GM18519 (cell line): ENCODE results near the gene NUTM1.
"Not testable (repeated sequence)": the region's sequence is repeated elsewhere in the genome, so short reads cannot be mapped to it uniquely, and the experiment has no call there.

ENCODE experiments used
- ATAC-seq: cut with Tn5 transposase; IDR thresholded peaks from one replicate; pipeline ENCODE4 v1.9.1; 2021; ENCODE audit warnings: mild to moderate bottlenecking, moderate library complexity; ENCODE audit not compliant: unreplicated experiment, low FRiP score

NUTM1 gene

DNA sequence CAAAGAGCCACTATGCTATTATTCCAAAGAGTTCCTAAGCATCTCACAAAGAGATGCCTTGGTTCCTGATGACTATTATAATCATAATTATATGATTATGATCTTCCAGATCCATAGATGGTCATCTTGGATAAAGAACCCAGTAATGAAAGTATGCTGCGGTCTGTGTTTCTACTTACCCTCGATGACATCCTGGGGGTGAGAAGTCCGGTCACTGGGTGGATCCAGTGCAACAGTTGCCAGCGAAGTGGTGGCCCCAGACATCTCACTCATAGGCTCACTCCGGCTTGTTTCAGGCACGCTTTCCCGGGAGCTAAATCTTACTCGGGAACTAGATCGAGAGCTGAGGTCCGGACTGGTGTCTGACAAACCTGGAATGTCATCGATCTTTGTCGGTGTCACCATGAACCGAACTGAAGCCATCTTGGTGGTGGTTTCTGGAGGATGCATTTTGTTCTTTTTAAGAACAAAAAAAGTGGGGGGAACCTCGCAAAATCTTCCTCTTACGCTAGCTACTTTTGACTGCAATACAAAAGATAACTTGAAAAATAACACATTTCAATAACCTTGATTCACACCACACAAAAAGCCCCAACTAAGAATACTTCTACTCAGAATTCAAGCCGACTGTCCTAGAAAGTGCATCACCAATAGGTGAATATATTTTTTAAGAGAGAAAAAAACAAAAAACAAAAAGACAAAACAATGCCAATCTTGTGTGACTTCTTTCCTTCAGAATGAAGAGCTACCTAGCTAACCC lies 6.7 kb upstream of the NUTM1 start:
- ATAC-seq: no peak

DNA sequence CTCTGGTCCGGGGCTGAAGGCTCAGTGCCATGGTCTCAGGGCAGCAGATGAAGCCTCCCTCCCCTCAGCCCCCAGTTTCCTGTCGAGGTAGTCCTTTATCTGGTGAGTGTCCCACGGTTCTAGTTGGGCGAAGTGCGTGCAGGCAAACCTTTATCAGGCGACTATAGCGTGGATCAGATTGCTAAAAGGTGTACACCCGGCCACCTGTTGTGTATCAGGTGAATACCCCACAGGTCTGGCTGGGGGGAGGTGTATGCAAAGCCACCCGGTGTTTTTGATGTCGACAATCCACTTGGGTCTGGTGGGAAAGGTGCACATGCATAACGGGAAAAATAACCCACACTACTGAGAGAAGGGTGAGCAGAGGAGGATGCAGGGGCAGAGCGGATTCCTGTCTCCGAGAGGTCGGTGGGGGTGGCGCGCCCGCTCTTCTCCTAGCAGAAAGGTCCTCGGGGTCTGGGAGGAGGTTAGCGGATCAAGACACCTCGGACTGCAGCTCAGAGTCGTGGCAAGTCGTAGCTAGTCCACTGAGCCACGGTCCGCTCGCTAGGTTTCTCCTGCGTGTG lies 6.0 kb upstream of the NUTM1 start:
- ATAC-seq: no peak

DNA sequence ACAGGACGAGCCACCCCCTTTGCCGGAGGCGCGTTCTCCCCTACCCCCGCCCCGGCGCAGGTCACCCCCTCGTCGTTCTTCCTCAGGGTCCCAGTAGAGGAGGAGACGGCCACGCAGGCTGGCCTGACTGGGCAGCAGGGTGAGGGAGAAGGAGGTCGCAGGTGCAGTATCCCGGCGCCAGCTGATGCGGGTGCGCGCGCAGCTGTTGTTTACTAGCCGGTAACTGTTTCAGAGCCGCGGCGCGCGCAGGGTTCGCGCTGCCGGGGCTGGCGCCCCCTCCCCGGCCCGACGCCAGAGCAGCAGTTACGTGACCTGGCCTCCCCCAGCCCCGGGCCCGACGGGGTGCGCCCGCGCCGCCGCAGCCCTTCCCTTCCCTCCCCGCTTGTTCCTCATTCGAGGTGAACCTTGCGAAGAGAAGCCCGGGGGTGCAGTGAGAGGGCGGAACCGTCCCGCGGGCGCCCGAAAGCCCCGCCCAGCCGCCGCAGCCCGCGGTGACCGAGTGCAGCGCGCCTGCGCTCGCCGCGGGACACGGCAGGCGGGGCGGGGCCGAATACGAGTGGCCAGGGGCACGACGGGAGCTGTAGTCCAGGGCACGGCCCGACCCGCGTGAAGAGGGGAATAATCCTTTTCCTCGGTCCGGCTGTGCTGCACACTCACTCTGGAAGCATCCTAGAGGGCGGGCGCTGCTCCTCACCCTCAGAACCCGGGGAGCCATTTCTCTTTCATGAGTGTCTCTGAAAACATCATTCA lies 5.4 kb upstream of the NUTM1 start, which contains the start of gene SLC12A6:
Gene SLC12A6, minus strand, starts transcription at position 225 of the 750 bp plus-strand sequence. CDS start 1,101 bp downstream, outside the sequence.
- peak; percentile 38 for ATAC-seq

DNA sequence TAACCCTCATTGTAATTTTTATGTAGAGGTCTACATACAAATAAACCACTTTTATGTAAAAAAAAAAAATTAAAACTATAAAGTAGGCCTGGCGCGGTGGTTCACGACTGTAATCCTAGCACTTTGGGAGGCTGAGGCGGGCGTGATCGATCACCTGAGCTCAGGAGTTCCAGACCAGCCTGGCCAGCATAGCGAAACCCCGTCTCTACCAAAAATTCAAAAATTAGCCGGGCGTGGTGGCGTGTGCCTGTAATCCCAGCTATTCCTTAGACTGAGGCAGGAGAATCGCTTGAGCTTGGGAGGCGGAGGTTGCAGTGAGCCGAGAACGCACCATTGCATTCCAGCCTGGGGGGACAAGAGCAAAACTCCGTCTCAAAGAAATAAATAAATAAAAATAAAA lies 4.8 kb upstream of the NUTM1 start:
- no peak for ATAC-seq

DNA sequence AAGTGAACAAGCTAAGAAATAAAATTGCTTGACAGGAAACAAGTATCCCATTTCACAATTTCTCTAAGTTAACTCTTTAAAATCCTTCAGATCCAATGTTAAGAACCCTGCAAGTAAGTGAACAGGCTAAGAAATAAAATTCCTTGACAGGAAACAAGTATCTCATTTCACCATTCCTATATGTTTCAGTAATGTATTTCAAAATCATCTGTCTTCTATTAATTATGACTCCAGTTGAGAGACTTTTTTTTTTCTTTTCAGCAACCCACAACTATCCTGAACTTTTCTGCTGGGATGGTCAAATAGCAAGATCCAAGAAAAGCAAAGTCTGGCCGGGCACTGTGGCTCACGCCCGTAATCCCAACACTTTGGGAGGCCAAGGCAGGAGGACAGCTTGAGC lies 3.2 kb upstream of the NUTM1 start:
- no peak for ATAC-seq

DNA sequence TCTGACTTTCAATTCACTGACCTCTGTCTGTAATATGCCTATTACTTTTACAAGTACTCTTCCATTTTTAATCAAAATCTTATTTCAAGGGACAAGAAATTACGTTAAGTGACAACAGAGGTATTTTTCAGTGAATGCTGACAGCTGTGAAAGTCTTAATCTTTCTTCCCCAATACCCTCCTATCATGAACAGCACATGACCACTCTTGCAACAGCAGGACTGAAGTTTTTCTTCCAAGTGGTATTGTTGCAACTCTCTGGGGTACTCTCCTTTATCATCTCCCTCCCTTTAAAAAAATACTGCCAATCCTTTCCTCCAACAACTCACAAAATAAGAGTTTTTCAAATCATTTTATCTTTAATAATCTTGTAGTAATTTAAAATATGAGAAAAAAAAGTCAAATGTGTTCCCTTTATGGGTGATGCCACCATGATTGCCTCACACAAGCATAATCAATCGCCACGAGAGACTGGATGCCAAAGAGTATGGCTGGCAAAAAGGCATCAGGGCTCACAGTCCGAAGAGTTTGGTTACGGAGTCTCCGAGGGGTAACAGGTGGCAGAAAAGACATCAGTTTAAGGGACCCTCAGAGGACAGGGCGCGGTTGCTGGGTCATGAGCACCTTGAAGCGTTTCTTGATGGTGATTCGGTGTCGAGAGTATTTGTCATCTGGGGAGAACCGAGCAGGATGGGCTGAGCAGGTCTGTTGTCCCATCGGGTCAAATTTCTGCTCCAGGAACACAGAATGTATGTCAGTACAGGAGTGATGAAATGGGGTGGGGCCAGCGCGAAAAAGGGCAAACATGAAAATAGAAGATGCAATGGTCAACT lies 1.5 kb upstream of the NUTM1 start:
- ATAC-seq: no peak

DNA sequence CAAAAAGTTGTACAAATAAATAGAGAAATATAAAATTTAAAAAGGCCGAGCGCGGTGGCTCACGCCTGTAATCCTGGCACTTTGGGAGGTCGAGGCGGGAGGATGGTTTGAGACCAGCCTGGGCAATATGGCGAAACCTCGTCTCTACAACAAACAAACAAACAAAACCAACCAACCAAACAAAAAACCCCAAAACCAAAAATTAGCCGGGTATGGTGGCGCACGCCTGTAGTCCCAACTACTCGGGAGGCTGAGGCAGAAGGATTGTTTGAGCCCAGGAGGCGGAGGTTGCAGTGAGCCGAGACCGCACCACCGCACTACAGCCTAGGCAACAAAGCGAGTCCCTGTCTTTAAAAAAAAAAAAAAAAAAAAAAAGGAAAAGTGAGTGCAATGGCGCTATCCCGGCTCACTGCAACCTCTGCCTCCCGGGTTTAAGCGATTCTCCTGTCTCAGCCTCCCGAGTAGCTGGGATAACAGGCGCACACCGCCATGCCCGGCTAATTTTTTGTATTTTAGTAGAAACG lies 840 bp upstream of the NUTM1 start:
- ATAC-seq: not testable (repeated sequence)

DNA sequence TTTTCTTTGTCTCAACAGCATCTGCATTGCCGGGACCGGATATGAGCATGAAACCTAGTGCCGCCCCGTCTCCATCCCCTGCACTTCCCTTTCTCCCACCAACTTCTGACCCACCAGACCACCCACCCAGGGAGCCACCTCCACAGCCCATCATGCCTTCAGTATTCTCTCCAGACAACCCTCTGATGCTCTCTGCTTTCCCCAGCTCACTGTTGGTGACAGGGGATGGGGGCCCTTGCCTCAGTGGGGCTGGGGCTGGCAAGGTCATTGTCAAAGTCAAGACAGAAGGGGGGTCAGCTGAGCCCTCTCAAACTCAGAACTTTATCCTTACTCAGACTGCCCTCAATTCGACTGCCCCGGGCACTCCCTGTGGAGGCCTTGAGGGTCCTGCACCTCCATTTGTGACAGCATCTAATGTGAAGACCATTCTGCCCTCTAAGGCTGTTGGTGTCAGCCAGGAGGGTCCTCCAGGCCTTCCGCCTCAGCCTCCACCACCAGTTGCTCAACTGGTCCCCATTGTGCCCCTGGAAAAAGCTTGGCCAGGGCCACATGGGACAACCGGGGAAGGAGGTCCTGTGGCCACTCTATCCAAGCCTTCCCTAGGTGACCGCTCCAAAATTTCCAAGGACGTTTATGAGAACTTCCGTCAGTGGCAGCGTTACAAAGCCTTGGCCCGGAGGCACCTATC lies 5.0 kb downstream of the NUTM1 start:
- ATAC-seq: no peak

DNA sequence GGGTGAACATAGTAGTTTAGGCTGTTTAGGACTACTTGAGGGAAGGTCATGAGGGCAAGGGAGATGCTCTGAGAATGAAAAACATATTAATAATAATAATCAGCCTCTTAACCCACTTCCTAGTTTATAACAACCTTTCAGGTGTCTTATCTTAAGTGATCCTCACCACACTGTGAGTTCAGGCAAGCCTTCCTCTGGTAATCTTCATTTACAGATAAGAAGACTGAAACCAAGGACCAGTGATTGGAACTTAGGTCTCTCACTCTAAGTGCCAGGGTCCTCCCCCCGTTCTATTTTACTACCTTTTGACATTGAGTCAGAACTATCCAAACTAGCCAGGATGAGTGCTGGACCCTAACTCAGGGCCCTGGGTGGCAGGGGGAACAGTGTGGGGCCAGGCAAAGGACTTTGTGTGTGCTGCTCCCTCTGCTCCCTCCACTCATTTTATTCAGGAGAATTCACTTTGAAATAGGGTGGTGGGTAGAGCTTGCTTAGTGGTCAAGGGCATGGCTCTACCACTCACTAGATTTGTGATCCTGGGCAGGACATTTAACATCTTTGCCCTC lies 5.7 kb downstream of the NUTM1 start:
- no peak for ATAC-seq

DNA sequence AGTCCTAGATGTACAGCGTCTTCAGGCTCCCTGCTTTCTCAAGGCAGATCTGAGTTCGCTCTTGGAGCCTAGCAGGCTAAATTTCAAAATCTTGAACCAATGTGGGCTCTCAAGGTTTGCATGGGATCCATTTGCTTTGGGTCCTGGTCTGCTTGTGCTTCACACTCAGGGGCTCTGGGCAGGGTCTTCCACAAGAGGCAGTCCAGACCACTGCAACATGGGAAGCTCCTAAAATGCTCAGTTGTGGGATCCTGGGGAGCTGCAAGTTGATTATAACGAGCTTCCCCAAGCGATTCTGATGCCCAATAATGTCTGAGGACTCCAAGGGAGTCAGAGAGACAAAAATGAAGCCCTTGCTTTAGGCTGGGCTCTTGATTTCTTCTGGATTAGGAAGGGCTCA lies 6.7 kb downstream of the NUTM1 start:
- ATAC-seq: no peak

DNA sequence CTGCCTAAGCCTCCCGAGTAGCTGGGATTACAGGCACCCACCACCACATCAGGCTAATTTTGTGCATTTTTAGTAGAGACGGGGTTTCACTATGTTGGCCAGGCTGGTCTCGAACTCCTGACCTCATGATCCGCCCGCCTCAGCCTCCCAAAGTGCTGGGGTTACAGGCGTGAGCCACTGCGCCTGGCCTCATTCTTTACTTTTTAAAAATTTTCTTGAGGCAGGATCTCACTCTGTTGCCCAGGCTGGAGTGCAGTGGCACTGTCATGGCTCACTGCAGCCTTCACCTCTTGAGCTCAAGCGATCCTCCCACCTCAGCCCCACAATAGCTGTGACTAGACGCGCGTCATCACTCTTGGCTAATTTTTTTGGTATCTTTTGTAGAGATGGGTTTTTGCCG lies 9.9 kb downstream of the NUTM1 start:
- ATAC-seq: not testable (repeated sequence)

DNA sequence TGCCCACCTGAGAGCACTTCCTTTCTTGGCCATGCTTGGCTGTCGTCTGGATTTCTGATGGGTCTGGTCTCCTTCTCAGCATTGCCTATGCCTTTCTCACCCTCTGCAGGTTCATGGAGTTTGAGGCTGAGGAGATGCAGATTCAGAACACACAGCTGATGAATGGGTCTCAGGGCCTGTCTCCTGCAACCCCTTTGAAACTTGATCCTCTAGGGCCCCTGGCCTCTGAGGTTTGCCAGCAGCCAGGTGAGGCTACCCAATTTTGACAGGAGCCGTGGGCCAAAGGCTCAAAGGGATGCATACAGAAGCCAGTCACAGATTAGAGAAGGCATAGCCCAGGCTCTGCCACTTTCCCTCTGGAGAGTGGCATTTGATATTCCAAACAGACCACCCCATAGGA lies 10.5 kb downstream of the NUTM1 start:
- ATAC-seq: no peak

DNA sequence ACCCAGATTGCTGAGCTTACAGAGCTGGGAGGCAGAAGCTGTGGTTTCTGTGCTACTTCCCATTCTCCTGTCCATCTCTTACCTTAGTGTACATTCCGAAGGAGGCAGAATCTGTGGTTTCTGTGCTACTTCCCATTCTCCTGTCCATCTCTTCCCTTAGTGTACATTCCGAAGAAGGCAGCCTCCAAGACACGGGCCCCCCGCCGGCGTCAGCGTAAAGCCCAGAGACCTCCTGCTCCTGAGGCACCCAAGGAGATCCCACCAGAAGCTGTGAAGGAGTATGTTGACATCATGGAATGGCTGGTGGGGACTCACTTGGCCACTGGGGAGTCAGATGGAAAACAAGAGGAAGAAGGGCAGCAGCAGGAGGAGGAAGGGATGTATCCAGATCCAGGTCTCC lies 11.2 kb downstream of the NUTM1 start:
- ATAC-seq: no peak

DNA sequence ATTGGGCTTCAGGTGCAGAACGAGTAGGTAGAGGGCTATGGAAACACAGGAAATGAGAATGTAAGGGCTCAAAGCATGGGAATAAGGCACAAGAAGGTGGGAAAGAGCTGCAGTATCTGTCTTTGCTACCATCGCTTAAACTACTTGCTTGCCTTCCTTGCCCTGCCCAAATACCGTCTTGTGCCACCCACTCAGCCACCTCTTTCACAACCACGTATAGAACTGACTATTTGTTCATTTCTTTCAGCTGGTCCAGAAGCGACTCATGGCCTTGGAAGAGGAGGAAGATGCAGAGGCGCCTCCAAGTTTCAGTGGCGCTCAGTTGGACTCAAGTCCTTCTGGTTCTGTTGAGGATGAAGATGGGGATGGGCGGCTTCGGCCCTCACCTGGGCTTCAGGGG lies 12.1 kb downstream of the NUTM1 start:
- ATAC-seq: no peak

DNA sequence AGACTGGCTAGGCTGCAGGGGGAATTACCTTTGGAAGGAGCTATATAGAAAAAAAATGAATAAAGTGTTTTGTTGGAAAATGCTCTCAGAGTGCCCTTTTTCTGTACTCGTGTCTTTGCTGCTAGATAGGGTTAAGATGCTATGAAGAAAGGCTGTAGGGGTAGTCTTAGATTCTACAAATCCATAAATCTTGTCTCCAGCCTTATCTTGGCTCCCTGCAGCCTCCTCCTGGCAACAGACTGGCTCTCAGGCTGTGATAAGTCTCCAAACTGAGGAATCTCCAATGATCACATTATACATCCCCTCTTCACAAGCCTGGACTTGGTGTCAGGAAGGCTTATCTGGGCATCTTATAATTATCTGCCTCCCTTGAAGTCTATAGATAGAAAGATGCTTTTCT lies 14.5 kb downstream of the NUTM1 start:
- no peak for ATAC-seq

DNA sequence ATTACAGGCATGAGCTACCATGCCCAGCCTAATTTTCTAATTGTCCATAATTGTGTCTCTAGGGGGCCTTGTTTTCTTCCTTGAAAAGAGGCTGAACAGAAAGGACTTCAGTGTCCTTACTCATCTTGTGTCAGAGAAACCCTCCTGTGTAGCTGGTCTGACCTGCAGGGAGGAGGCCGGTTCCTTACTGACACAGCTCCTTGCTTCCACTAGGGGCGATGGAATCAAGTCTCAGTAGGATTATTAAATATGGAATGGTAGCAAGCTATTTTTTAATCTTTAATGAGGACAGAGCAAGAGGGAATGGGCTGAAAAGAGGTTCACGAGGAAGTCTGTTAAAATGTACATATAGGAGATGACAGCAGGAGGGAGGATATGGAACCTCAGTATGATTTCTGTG lies 15.3 kb downstream of the NUTM1 start:
- ATAC-seq: no peak

DNA sequence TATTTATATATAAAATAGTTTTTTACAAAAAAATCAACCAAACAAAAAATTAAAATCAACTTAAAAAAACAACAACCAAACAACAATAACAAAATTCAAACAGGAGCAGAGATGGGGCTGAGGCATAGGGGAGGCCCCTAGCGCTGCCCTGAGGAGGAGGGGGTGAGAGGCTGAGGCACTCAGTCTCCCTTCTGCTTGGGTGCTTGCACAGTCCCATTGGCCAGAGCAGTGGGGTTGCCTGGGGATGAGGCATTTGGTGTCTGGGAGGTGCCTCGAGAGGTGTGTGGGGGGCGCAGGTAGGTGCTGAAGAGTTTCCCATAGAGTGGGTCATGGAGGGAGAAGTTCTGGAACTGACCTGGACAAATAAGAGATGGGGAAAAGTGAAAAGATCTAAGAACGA lies 15.8 kb downstream of the NUTM1 start:
- no peak for ATAC-seq

DNA sequence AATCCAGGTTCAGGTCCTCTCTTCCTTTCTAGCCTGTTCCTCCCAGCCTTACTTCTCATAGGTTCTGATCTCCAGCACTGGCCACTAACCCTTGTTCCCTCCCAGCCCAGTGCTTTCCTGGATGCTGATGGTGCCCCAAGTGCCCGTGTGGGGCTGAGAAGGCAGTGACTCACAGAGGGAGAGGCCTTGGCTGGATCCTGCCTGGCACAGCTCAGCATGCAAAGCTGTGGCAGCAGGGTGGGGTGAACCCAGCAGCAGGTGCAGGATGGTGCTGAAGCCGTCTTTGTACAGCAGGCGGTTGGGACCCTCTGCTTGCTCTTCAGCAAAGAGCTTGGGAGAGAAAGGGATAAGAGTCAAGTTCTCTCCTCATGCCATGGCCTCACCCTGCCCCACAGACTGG lies 16.3 kb downstream of the NUTM1 start:
- no peak for ATAC-seq

DNA sequence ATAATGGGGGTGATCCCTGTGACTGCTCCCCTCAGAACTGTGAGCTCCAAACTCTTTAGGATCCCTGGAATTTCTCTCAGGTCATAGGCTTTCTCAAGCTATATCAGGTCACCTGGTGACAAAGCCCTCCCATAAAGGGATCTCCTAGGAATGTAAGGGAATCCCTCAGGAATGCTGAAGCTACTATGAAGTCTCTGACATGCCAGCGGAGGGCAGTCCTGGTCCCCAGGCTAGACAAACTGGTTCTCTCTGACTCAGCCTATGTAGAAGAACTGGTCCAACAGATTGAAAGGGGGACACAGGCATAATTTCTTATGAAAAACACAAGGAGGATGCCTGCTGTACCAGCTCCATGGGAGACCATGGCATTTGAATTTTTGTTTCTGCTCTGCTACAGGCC lies 17.2 kb downstream of the NUTM1 start:
- no peak for ATAC-seq

DNA sequence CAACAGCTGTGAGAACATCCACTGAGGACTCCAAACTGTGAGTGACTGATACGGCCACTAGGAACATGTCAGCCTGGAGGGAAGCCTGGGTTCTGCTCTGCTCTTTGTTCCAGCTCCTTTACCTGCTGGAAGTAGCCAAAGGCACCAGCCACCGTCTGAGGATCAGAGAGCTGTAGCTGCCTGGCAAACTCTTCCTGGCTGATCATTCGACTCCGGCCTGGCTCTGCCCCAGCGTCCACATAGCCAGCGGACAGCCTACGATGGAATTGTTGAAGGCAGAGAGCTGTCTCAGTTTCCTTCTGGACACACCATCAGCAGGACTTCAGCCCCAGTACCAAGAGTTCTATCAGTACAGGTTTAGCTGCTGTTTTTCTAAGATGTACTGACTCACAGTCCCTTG lies 18.2 kb downstream of the NUTM1 start:
- no peak for ATAC-seq
